Epithelial cell of proximal tubule (primary cell): Measurements from ENCODE around the gene FTHL17. TPM values are rescaled to one million over a fixed set of nuclear protein-coding genes. Genes with fewer than 3 reads are reported as not detected.

Experiments
- DNase-seq: peaks from one replicate; pipeline ENCODE4 v3.0.0-alpha.2; 2011; ENCODE audit warnings: low read depth
- H3K4me3 ChIP-seq: 2 replicates; pipeline ENCODE4 v1.5.1; 2011; ENCODE audit warnings: low read depth, mild to moderate bottlenecking, low read length
- total RNA-seq: library from RNA; depleted of rRNA; stranded (reverse); fragments of >200 nt; gene quantifications from 2 replicates; pipeline ENCODE4 v1.2.3, GENCODE V29; 2015
- TF ChIP-seq, protein P1 (sequence below): conservative IDR thresholded peaks from 2 replicates; pipeline ENCODE4 v1.5.1; 2012; ENCODE audit warnings: low read depth, mild to moderate bottlenecking, low read length

The FTHL17 gene
- total RNA-seq: not detected in 2 replicates

DNA sequence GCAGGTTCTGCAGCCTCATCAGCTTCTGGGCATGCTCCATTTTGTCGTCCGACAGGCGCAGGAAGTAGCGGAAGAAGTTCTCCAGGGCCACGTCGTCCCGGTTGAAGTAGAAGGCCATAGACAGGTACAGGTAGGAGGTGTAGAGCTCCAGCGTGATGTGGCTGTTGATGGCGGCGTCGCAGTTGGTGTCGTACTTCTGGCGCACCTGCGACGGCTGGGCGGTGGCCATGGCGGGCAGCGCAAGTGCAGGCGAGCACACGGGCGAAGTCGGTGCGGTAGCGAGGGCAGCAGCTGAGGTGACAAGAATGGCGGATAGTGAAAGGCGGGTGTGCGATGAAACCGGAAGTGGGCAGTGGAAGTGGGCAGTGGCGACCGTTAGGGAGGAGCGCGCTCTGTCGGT is at the start of gene FTHL17:
FTHL17 (minus strand) TSS at position 317 of the 400 bp plus-strand sequence; CDS start at position 229, 88 bp downstream.
- no peak within 1 kb of the TSS for H3K4me3 ChIP-seq
- TF ChIP-seq, protein P1, sequence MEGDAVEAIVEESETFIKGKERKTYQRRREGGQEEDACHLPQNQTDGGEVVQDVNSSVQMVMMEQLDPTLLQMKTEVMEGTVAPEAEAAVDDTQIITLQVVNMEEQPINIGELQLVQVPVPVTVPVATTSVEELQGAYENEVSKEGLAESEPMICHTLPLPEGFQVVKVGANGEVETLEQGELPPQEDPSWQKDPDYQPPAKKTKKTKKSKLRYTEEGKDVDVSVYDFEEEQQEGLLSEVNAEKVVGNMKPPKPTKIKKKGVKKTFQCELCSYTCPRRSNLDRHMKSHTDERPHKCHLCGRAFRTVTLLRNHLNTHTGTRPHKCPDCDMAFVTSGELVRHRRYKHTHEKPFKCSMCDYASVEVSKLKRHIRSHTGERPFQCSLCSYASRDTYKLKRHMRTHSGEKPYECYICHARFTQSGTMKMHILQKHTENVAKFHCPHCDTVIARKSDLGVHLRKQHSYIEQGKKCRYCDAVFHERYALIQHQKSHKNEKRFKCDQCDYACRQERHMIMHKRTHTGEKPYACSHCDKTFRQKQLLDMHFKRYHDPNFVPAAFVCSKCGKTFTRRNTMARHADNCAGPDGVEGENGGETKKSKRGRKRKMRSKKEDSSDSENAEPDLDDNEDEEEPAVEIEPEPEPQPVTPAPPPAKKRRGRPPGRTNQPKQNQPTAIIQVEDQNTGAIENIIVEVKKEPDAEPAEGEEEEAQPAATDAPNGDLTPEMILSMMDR: no peak
- no peak for DNase-seq

DNA sequence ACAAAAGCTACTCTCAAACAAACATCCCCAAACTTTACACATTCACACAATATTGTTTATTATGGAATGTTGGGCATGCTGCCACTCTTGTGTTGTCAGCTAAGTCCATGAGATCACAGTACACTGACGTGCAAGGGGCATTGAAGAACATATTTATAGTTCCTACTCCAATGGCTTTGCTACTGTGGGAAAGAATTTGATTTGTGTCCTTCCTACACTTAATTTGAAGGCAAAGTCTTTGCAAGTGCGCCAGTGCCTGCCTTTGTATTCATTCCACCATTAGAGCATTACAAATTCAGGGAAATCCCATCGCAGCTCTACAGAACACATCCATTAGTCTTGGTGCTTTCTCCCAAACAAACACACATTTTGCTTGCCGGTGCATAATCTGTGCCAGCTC is 45.4 kb upstream of the FTHL17 start:
- peak; percentile 6 for DNase-seq
- TF ChIP-seq, protein P1: no peak
- no peak overlapping the region for H3K4me3 ChIP-seq

DNA sequence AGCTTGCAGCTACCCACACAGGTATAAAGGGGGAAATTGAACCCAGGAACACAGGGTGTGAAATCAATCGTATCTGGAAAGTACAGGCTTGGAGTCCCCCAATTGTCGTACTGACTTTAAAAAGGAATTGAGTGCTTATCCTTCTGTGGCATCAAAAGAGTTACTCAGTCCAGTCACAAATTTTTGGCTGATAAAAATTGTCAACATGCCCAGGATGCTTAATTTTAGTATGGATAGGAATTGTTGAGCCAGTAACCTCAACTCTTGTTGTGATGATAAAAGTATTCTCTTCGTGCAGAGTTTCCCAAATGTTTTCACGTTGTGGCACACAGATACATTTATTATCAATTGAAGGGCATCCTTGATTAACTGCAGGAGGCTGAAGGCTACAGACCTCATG is 43.6 kb upstream of the FTHL17 start:
- no peak overlapping the region for H3K4me3 ChIP-seq
- DNase-seq: no peak
- TF ChIP-seq, protein P1: no peak

DNA sequence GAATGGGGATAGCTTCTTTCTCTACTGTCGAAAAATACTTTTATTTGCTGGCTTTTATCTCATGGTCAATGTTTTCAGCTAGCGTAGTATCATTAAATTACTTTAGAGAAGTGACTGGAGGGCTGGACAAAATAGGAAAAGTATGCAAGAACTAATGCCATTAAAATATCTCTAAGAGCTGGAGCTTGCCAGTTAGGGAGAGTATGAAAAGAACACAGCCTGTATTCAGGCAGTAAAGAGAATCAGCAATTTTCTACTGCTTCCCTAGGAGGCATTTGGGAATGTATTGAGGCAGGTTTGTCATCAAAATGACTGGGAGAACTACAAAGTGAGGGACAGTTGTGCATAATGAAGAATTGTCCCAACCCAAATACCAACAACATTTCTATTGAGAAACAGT is 43.0 kb upstream of the FTHL17 start:
- TF ChIP-seq, protein P1: no peak
- no peak overlapping the region for H3K4me3 ChIP-seq
- DNase-seq: no peak

DNA sequence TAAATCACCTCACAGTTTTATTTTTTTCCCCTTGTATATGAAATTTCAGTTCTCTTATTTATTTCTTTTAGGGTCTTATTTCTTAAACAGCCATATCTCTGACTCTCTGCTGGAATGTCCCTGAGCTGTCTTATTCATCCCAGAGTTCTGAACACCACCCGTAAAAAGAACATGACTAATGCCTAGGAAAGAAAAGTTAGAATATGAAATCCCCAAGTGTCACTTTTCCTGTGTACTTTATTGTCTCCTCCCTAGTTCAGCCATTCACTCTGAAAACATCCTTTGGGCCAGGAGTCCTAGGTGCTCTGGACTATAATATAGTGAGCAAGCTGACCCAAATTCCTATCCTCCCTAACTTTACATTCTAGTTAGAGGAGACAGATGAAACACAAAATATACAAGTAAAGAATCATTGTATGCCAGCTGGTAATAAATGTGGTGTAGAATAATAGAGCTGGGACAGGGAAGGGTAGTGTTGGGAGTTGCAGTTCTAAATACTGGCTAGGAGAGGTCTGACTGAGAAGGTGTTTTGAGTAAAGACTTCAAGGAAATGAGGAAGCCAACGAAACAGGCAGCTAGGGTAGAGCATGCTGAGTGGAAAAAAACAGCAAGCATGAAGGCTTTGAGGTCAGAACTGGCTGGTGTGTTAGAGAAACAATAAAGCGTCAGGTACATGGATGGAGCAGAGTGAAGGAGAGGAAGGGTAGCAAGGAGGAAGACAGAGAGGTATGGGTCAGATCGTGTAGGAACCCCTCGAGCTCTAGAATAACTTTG is 40.6 kb upstream of the FTHL17 start:
- DNase-seq: no peak
- TF ChIP-seq, protein P1: no peak
- no peak overlapping the region for H3K4me3 ChIP-seq

DNA sequence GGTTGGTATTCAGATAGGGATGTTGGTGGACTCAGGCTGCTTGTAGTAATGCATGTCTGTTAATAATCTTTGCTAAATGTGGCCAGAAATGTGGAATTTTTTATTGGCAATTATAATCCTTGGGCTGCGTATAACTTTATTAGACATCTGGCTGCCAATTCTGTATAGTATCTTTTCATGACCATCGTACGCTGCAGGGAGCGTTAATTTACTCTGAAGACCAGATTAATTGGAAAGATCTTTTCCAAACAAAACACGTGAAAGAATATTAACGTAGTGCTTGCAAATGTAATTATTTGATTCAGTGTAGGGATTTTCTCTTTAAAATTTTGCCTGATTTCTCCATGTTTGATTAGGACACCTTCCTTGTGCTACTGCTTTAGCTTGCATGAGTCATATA is 38.8 kb upstream of the FTHL17 start:
- TF ChIP-seq, protein P1: no peak
- H3K4me3 ChIP-seq: no peak overlapping the region
- DNase-seq: no peak

DNA sequence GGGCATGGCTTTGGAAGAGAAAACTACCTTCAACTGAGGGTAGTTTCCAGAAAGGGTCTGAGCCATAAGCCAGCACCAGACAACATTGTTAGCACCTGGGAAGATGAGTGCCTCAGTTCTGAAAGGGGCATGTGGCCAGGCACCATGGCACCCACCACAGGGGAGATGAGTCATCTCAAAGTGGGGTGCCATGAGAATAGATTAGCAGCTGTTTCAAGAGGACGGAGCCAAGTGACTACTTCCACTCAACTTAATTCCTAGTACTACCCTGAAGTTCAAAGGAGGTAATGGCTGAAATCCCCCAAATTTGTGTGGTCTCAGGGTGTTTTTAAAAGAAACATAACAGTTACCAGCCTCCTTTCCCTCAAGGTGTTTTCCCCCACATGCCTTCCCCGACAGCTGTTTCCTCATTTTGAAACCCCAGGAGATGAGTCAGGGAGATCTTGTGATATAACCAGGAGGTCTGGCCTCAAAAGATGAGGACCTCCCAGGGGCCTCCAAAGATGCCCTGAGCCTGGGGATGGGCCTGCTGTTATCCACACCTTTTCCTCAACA is 27.8 kb upstream of the FTHL17 start:
- TF ChIP-seq, protein P1: no peak
- DNase-seq: no peak
- no peak overlapping the region for H3K4me3 ChIP-seq
